ENCODE data around the gene HIVEP3.

HIVEP3 gene

DNA sequence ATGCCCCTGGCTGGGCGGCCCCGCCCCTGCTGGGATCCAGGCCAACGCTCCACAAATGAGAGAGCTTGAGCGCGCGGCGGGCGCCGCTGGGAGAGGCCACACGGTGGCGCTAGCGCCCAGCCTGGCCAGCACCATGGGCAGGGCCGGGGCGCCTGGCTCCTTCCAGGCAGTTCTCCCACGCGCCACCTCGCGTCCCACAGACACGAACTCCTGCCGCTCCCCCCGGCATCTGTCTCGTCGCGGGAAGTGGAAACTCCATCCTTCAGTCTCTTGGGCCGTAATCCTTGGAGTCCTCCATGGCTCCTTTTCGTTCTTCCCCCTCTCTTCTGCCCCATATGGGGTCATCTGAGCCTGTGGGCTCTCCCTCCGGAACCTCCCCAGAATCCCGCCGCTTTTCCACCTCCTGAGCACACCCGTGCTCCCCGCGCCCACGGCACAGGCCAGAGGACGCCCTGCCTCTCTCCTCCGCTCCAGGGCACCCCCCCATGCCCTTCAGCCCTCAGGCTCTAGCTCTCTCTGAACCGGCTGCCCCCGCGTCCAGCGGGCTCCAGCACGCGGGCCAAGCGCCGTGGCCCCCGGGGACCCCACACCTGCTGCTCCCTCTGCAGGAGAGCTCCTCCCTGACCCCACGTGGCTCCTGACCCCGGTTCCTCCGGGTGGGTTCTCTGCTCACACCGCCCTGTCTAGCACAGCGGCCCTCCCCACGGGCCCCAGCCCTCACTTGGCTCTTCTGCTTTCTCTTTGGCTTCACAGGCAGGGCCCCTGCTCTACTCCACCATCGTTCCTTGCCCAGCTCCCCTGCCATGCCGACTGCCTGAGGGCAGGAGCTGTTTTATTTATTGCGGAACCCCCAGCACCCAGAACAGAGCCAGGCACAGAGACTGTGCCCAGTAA lies 402.3 kb downstream of the HIVEP3 start:
- TF ChIP-seq, protein P1, sequence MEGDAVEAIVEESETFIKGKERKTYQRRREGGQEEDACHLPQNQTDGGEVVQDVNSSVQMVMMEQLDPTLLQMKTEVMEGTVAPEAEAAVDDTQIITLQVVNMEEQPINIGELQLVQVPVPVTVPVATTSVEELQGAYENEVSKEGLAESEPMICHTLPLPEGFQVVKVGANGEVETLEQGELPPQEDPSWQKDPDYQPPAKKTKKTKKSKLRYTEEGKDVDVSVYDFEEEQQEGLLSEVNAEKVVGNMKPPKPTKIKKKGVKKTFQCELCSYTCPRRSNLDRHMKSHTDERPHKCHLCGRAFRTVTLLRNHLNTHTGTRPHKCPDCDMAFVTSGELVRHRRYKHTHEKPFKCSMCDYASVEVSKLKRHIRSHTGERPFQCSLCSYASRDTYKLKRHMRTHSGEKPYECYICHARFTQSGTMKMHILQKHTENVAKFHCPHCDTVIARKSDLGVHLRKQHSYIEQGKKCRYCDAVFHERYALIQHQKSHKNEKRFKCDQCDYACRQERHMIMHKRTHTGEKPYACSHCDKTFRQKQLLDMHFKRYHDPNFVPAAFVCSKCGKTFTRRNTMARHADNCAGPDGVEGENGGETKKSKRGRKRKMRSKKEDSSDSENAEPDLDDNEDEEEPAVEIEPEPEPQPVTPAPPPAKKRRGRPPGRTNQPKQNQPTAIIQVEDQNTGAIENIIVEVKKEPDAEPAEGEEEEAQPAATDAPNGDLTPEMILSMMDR (conservative IDR thresholded peaks at IDR 0.05; ENCODE audit: low read depth, low read length): peak; percentile 76
- DNase-seq (ENCODE audit: low read depth): no peak
- H3K4me3 ChIP-seq (ENCODE audit: low read length): peak overlapping the region; percentile 43

DNA sequence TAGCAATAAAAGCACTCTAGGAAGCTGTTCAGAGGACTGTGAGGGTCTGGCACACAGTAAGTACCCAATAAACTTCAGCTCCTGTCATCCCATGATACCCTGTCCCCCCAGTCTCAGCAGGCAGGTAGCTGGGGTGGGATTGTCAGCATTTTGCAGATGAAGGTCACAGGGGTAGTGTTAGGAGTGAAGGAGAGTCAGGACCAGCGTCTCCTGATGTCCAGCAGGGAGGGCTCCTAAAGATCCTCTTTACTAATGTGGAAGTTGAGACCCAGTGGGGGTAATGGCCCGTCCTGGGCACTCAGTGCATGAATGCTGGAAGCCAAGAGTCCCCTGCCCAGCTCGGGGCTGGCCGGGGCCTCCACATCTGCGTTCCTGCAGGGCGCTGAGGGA lies 402.9 kb downstream of the HIVEP3 start:
- TF ChIP-seq, protein P1 (conservative IDR thresholded peaks at IDR 0.05; ENCODE audit: low read depth, low read length): no peak
- no peak overlapping the region for H3K4me3 ChIP-seq (ENCODE audit: low read length)
- no peak for DNase-seq (ENCODE audit: low read depth)

DNA sequence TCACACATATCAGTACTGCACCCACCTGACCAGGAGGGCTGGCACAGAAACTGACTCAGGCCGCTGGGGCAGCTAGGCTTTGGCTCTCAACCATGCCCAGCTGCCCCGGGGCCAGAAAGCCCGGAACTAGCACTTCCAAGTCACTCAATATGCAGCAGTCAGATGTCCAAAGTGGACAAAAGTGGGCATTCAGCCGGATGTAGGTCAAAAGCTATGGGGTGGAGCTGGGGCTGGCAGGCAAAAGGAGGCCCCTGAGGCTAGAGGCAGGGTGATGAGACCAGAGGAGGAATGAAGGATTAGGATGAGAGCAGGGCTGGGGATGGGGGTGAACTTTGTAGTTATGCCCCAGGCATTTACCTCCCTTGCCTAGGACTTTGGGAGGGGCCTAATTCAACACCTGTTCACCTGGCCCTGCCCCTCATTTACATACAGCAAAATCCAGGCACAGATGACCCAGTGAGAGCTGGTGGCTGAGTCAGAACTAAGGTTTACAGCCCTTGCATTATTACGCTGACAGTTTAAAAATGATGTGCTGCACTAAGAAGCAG lies 403.5 kb downstream of the HIVEP3 start:
- TF ChIP-seq, protein P1 (conservative IDR thresholded peaks at IDR 0.05; ENCODE audit: low read depth, low read length): no peak

DNA sequence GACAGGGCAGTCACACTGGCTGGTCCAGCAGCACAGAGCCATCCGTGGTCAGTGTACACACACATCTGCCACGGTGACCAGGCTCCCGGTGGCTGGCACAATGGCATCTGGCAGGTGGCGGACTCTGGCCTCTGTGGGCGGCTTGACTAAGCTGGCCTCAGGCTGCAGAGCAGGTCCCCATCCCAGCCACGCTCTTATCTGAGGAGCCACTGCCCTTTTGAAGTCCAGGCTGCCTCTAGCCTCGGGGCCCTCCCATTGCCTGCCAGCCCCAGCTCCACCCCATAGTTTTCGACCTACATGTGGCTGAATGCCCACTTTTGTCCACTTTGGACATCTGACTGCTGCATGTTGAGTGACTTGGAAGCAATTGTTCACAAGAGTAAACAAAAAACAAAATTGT lies 404.3 kb downstream of the HIVEP3 start:
- H3K4me3 ChIP-seq (ENCODE audit: low read length): no peak overlapping the region
- DNase-seq (ENCODE audit: low read depth): no peak
- TF ChIP-seq, protein P1 (conservative IDR thresholded peaks at IDR 0.05; ENCODE audit: low read depth, low read length): no peak

More for the DNA sequence above, 403.5 kb downstream of the HIVEP3 start:
- DNase-seq (ENCODE audit: low read depth): no peak
- H3K4me3 ChIP-seq (ENCODE audit: low read length): no peak overlapping the region

DNA sequence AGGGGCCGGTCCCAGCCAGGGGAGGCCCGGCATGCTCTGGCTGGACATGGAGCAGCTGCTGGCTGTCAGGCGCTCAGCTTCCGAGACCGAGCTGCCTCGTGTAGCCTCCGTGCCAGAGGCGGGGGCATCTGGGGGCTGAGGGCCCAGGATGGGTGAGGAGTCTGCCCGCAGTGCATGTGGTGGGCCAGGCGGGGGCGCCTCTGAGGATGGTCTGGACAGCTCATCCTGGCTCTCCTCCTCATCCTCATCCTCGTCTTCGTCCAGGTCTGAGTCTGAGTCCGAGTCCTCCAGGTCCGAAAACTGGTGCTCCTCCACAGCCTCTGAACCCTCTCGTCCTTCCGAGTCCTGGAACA lies 405.4 kb downstream of the HIVEP3 start:
- no peak overlapping the region for H3K4me3 ChIP-seq (ENCODE audit: low read length)
- TF ChIP-seq, protein P1 (conservative IDR thresholded peaks at IDR 0.05; ENCODE audit: low read depth, low read length): peak; percentile 48
- DNase-seq (ENCODE audit: low read depth): no peak

DNA sequence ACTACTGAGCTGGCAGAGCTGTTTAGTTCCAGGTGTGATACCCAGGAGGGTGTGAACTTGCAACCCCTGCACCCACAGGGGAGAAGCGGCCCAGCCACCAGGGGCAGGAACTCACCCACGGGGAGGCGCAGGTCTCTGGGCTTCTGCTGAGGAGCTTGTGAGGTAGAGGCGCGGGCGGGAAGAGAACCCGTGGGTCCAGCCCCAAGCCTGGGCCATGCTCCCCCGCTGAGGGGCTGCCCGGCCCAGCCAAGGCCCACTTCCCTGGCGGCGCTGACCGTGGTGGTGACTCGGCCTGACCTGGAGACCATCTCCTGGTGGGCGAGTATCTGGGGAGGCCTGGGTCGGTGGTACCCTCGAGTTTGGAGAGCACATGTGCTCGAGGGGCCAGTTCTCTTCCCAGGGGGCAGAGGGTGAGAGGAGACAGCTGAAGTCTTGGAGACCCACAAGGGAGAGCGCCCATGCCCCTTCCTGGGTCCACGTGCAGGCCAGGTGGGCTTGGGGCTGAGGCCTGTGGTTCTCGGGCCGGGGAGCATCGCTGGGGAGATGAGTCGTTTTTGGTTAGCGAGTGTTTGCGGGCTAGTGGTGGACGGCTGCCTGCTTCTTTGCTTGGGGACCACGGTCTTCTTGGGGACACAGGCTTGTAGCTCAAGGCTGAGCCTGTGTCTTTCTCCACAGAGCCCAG lies 405.9 kb downstream of the HIVEP3 start:
- no peak overlapping the region for H3K4me3 ChIP-seq (ENCODE audit: low read length)
- no peak for DNase-seq (ENCODE audit: low read depth)
- TF ChIP-seq, protein P1 (conservative IDR thresholded peaks at IDR 0.05; ENCODE audit: low read depth, low read length): no peak

All from retinal pigment epithelial cell (primary cell).